ENCODE results near the gene ARHGAP27.

- TF ChIP-seq, protein P1, sequence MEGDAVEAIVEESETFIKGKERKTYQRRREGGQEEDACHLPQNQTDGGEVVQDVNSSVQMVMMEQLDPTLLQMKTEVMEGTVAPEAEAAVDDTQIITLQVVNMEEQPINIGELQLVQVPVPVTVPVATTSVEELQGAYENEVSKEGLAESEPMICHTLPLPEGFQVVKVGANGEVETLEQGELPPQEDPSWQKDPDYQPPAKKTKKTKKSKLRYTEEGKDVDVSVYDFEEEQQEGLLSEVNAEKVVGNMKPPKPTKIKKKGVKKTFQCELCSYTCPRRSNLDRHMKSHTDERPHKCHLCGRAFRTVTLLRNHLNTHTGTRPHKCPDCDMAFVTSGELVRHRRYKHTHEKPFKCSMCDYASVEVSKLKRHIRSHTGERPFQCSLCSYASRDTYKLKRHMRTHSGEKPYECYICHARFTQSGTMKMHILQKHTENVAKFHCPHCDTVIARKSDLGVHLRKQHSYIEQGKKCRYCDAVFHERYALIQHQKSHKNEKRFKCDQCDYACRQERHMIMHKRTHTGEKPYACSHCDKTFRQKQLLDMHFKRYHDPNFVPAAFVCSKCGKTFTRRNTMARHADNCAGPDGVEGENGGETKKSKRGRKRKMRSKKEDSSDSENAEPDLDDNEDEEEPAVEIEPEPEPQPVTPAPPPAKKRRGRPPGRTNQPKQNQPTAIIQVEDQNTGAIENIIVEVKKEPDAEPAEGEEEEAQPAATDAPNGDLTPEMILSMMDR (IDR thresholded peaks at IDR 0.05): no peak
- TF ChIP-seq EZH2 (IDR thresholded peaks at IDR 0.05): no peak
Measured at GRCh38 chr17:45411348-45412105, 21.1 kb downstream of the ARHGAP27 start.
